Neural progenitor cell (in vitro differentiated cells): Measurements from ENCODE around the gene CMTM8.

Experiments
- EZH2 ChIP-seq: fragments of 200-600 bp; sonication (generic); IDR thresholded peaks from 2 replicates; pipeline ENCODE4 v1.6.1; 2017; ENCODE audit warnings: antibody characterized with exemption, mild to moderate bottlenecking, moderate library complexity
- EZH2phosphoT487 ChIP-seq: fragments of 200-600 bp; sonication (generic); IDR thresholded peaks from 2 replicates; pipeline ENCODE4 v1.6.1; 2017; ENCODE audit warnings: antibody characterized with exemption
- TF ChIP-seq, protein P1 (sequence below): fragments of 200-600 bp; sonication (generic); IDR thresholded peaks from 2 replicates; pipeline ENCODE4 v1.5.1; 2017; ENCODE audit warnings: antibody characterized with exemption, mild to moderate bottlenecking

DNA sequence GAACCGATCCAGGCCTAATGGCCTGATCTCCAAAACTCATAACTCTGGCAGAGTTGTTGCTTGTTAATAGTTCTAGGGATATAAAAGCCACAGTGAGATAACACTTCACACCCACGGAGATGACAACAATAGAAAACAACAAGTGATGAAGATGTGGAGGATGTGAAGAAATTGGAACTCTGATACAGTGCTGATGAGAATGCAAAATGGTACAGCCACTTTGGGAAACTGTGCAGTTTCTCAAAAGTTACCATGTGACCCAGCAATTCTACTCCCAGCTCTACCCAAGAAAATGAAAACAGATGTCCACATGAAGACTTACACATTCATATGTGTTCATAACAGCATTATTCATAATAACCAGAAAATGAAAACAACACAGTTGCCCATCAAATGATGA lies 157.0 kb downstream of the CMTM8 start:
- TF ChIP-seq, protein P1, sequence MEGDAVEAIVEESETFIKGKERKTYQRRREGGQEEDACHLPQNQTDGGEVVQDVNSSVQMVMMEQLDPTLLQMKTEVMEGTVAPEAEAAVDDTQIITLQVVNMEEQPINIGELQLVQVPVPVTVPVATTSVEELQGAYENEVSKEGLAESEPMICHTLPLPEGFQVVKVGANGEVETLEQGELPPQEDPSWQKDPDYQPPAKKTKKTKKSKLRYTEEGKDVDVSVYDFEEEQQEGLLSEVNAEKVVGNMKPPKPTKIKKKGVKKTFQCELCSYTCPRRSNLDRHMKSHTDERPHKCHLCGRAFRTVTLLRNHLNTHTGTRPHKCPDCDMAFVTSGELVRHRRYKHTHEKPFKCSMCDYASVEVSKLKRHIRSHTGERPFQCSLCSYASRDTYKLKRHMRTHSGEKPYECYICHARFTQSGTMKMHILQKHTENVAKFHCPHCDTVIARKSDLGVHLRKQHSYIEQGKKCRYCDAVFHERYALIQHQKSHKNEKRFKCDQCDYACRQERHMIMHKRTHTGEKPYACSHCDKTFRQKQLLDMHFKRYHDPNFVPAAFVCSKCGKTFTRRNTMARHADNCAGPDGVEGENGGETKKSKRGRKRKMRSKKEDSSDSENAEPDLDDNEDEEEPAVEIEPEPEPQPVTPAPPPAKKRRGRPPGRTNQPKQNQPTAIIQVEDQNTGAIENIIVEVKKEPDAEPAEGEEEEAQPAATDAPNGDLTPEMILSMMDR = no peak
- TF ChIP-seq EZH2phosphoT487 (no peak), EZH2 (no peak)
